B cell (primary cell): Measurements from ENCODE around the gene SLC25A43. TPM values are rescaled to one million over a fixed set of nuclear protein-coding genes. Genes with fewer than 3 reads are reported as not detected.
"Not testable (repeated sequence)": the region's sequence is repeated elsewhere in the genome, so short reads cannot be mapped to it uniquely, and the experiment has no call there.

ENCODE experiments used
- ATAC-seq: fragments of 200-7000 bp; cut with Tn5 transposase; one replicate; pipeline ENCODE4 v1.10.0; 2021; ENCODE audit warnings: low read depth, mild to moderate bottlenecking, moderate number of reproducible peaks, moderate library complexity
- CTCF ChIA-PET: fragments of 350-600 bp; sonication (Branson Sonifier 250); formaldehyde crosslinking; loops from one replicate; lab custom pipeline; 2021; ENCODE audit warnings: antibody characterized with exemption, inconsistent platforms; lab: Charles Lee
- POLR2A ChIA-PET: fragments of 350-600 bp; sonication (Branson Sonifier 250); formaldehyde crosslinking; loops from one replicate; lab custom pipeline; 2021; ENCODE audit warnings: antibody characterized with exemption; lab: Charles Lee
- DNase-seq: peaks from one replicate; pipeline ENCODE4 v3.0.0; 2013
- H2AFZ ChIP-seq: 2 replicates; pipeline ENCODE4 v1.6.1; 2012; ENCODE audit warnings: mild to moderate bottlenecking, low read depth, low read length; ENCODE audit not compliant: insufficient read depth, poor library complexity, severe bottlenecking
- H3K27ac ChIP-seq, 2 donors: 1 replicate in 1 of 2; 2 replicates in 1 of 2; pipeline ENCODE4 v1.5.1; 2012 to 2013; ENCODE audit warnings: low read length in 2 of 2, mild to moderate bottlenecking in 2 of 2, moderate library complexity in 1 of 2
- H3K27me3 ChIP-seq, 4 experiments: fragments of 200-600 bp in 1 of 4; sonication (generic) in 1 of 4; replicated peaks in 1 of 4; 1 replicate in 2 of 4; 2 replicates in 2 of 4; pipeline versions ENCODE4 v1.6.1 to v1.7.0; 2013 to 2016; ENCODE audit warnings: low read length in 3 of 4, mild to moderate bottlenecking in 2 of 4, mixed read lengths in 1 of 4, moderate library complexity in 1 of 4; ENCODE audit not compliant: insufficient read depth in 4 of 4, control insufficient read depth in 3 of 4; ENCODE audit errors: control extremely low read depth in 1 of 4
- H3K36me3 ChIP-seq, 2 experiments: replicated peaks in 1 of 2; 1 replicate in 1 of 2; 2 replicates in 1 of 2; pipeline versions ENCODE4 v1.6.1 to v1.7.1; 2013; ENCODE audit warnings: low read length in 1 of 2; ENCODE audit not compliant: insufficient read depth in 2 of 2, control insufficient read depth in 1 of 2; ENCODE audit errors: control extremely low read depth in 1 of 2, extremely low read depth in 1 of 2
- H3K4me1 ChIP-seq, 2 donors: fragments of 200-600 bp in 1 of 2; sonication (generic) in 1 of 2; 1 replicate in 1 of 2; 2 replicates in 1 of 2; pipeline versions ENCODE4 v1.5.1 to v1.6.1; 2013 to 2017; ENCODE audit warnings: low read length in 2 of 2; ENCODE audit not compliant: control insufficient read depth in 2 of 2, insufficient read depth in 2 of 2
- H3K4me2 ChIP-seq: replicated peaks from 2 replicates; pipeline ENCODE3; 2012; ENCODE audit warnings: mild to moderate bottlenecking, low read depth, low read length; ENCODE audit not compliant: poor library complexity, severe bottlenecking
- H3K4me3 ChIP-seq, 5 experiments: fragments of 200-600 bp in 1 of 5; sonication (generic) in 1 of 5; 1 replicate in 3 of 5; 2 replicates in 2 of 5; pipeline versions ENCODE4 v1.5.1 to v1.7.0; 2011 to 2016; ENCODE audit warnings: low read length in 4 of 5, mild to moderate bottlenecking in 4 of 5, low read depth in 2 of 5, control low read depth in 1 of 5, moderate library complexity in 1 of 5; ENCODE audit not compliant: insufficient read depth in 1 of 5; ENCODE audit errors: control extremely low read depth in 1 of 5, extremely low read depth in 1 of 5
- H3K79me2 ChIP-seq: fragments of 200-600 bp; sonication (generic); one replicate; pipeline ENCODE4 v1.6.0; 2016; ENCODE audit warnings: low read length; ENCODE audit not compliant: control insufficient read depth, insufficient read depth
- H3K9ac ChIP-seq: fragments of 200-600 bp; sonication (generic); 2 replicates; pipeline ENCODE4 v1.6.1; 2017; ENCODE audit warnings: mild to moderate bottlenecking, low read length, moderate library complexity
- H3K9me3 ChIP-seq, 3 donors: one replicate each; pipeline versions ENCODE4 v1.6.1 to v1.7.1; 2013; ENCODE audit warnings: low read length in 2 of 3; ENCODE audit not compliant: control insufficient read depth in 2 of 3, insufficient read depth in 1 of 3; ENCODE audit errors: control extremely low read depth in 1 of 3
- H4K20me1 ChIP-seq: 2 replicates; pipeline ENCODE4 v1.6.0; 2012; ENCODE audit warnings: mild to moderate bottlenecking, low read length; ENCODE audit not compliant: insufficient read depth, control insufficient read depth, poor library complexity, severe bottlenecking
- H3K27ac Mint-ChIP-seq: one replicate; pipeline ENCODE4 v1.8.0; 2021; ENCODE audit warnings: mixed read lengths
- H3K27me3 Mint-ChIP-seq: one replicate; pipeline ENCODE4 v1.8.0; 2021; ENCODE audit warnings: mixed read lengths
- H3K4me1 Mint-ChIP-seq: one replicate; pipeline ENCODE4 v1.8.0; 2021; ENCODE audit warnings: mixed read lengths
- H3K4me3 Mint-ChIP-seq: one replicate; pipeline ENCODE4 v1.8.0; 2021; ENCODE audit warnings: mixed read lengths
- H3K9me3 Mint-ChIP-seq: one replicate; pipeline ENCODE4 v1.8.0; 2022; ENCODE audit warnings: mixed read lengths; ENCODE audit not compliant: insufficient read depth
- CTCF ChIP-seq: fragments of 200-600 bp; IDR thresholded peaks from one replicate; pipeline ENCODE4 v1.8.0; 2022; ENCODE audit warnings: antibody characterized with exemption, mild to moderate bottlenecking
- EZH2 ChIP-seq: IDR thresholded peaks from 2 replicates; pipeline ENCODE4 v1.6.1; 2012; ENCODE audit warnings: borderline replicate concordance, low read depth, mild to moderate bottlenecking, moderate library complexity, low read length; ENCODE audit not compliant: insufficient read depth, poor library complexity, severe bottlenecking
- WGBS: methylation state at CpG from one replicate; pipeline ENCODE4 v1.1.5; 2013; ENCODE audit warnings: missing lambda C conversion rate; ENCODE audit not compliant: insufficient coverage; 5-methylcytosine and 5-hydroxymethylcytosine counted together
- intact Hi-C: fragments of 100-400 bp; cut with micrococcal nuclease; formaldehyde crosslinking; loops from one replicate; pipeline ENCODE4 v1.10.0; 2022
- polyA plus RNA-seq: library from polyadenylated mRNA; depleted of rRNA; stranded (reverse); fragments of >200 nt; gene quantifications from 2 replicates; pipeline ENCODE4 v1.2.3, GENCODE V29; 2012
- total RNA-seq, 2 donors: library from RNA; stranded (reverse); fragments of 120-200 nt in 1 of 2; gene quantifications; 1 replicate in 1 of 2; 2 replicates in 1 of 2; pipeline versions ENCODE4 v1.2.3 to v1.2.4, GENCODE V29; 2013 to 2022

Gene SLC25A43
- total and polyA plus RNA-seq, 2 donors (not counting 1 experiment from before 2014, with no cell fraction given): 9.1 to 11.2 TPM

- Histone ChIP-seq H3K9ac (no peak overlapping the region), H3K4me3 (no peak overlapping the region), H3K4me2 (no peak overlapping the region), H3K27me3 (no peaks in the 10 kb centered on the region), H4K20me1 (no peaks in the 10 kb centered on the region), H3K27ac (no peak overlapping the region), H3K4me1 (no peaks in the 10 kb centered on the region), H2AFZ (no peak overlapping the region), H3K36me3 (no peaks in the 10 kb centered on the region), H3K9me3 (no peaks in the 10 kb centered on the region), H3K79me2 (no peaks in the 10 kb centered on the region)
- DNase-seq (no peak), ATAC-seq (no peak)
- TF ChIP-seq CTCF (no peak), EZH2 (no peak)
- H3K4me1 Mint-ChIP-seq: no peaks in the 10 kb centered on the region
- H3K27me3 Mint-ChIP-seq: peaks cover 4% of the 10 kb centered on the region
- H3K4me3 Mint-ChIP-seq: no peak overlapping the region
- H3K9me3 Mint-ChIP-seq: no peaks in the 10 kb centered on the region
- intact Hi-C loops: no loop called here
- H3K27ac Mint-ChIP-seq: no peak overlapping the region
- ChIA-PET CTCF (no interaction called here), POLR2A (no interaction called here)
- no CpG with 5 or more reads among the region's 6 CpGs for WGBS
Measured at GRCh38 chrX:119363391-119363790, 35.7 kb upstream of the SLC25A43 start.

GRCh38 chrX:119371861-119372260, 27.3 kb upstream of the SLC25A43 start:
- H3K27me3 ChIP-seq, intact Hi-C loops, H2AFZ ChIP-seq, DNase-seq, H3K4me3 ChIP-seq, POLR2A ChIA-PET, H3K4me3 Mint-ChIP-seq, H4K20me1 ChIP-seq, H3K79me2 ChIP-seq, ATAC-seq, H3K4me1 ChIP-seq, CTCF ChIA-PET, H3K27ac ChIP-seq, H3K4me1 Mint-ChIP-seq, H3K36me3 ChIP-seq, H3K9ac ChIP-seq, H3K9me3 ChIP-seq, H3K27ac Mint-ChIP-seq, H3K9me3 Mint-ChIP-seq, H3K4me2 ChIP-seq: not testable (repeated sequence)
- no CpG with 5 or more reads among the region's 2 CpGs for WGBS
- H3K27me3 Mint-ChIP-seq: peaks cover 22% of the 10 kb centered on the region
